ENCODE data around the gene PHACTR1. TPM values are rescaled to one million over a fixed set of nuclear protein-coding genes. Genes with fewer than 3 reads are reported as not detected.

PHACTR1 gene
- polyA plus RNA-seq, 3 donors, result 6.1 to 26.9 (median 7.6) TPM

GRCh38 chr6:13260831-13261230 is 544.3 kb downstream of the PHACTR1 start:
- H3K4me2 ChIP-seq (replicated peaks; ENCODE audit: extremely low read depth, low read length, poor library complexity, severe bottlenecking), result peak overlapping the region; percentile 70
- H3K36me3 ChIP-seq (replicated peaks in 1 of 2; ENCODE audit: control insufficient read depth in 1 of 2, insufficient read depth in 2 of 2, low read length in 2 of 2), result no peaks in the 10 kb centered on the region
- H3K27me3 ChIP-seq (ENCODE audit: control insufficient read depth in 2 of 2, insufficient read depth in 2 of 2, low read length in 2 of 2), result no peaks in the 10 kb centered on the region
- no peak overlapping the region for H2AFZ ChIP-seq (ENCODE audit: insufficient read depth, low read depth, low read length, poor library complexity, severe bottlenecking)
- H3K4me1 ChIP-seq (ENCODE audit: control insufficient read depth in 1 of 2, insufficient read depth in 2 of 2, low read length in 2 of 2), result peaks cover 64 to 70% of the 10 kb centered on the region in 2 donors
- no peaks in the 10 kb centered on the region for H3K9me3 ChIP-seq (replicated peaks in 1 of 2; ENCODE audit: control insufficient read depth in 1 of 2, insufficient read depth in 1 of 2, low read length in 2 of 2)
- no peak for TF ChIP-seq CTCF (IDR thresholded peaks at IDR 0.05)
- Mint-ChIP-seq H3K4me3 (peak overlapping the region; percentile 25 to 74), H3K27ac (peak overlapping the region; percentile 85 to 94 (median 88)), H3K9me3 (peaks cover 0 to 4% (median 0%) of the 10 kb centered on the region in 7 donors), H3K36me3 (peaks cover 0 to 4% of the 10 kb centered on the region in 2 donors), H3K27me3 (ENCODE audit: low read depth in 3 of 3) (peaks cover 0 to 2% (median 0%) of the 10 kb centered on the region in 3 donors), H3K4me1 (peaks cover 65% of the 10 kb centered on the region)
- no peak for DNase-seq
- peak overlapping the region in 1 of 3 experiments; percentile 63 for H3K4me3 ChIP-seq (replicated peaks in 1 of 3; ENCODE audit: low read depth in 2 of 3, low read length in 3 of 3)
- peak overlapping the region; percentile 41 to 79 for H3K27ac ChIP-seq (ENCODE audit: low read depth in 1 of 2, low read length in 2 of 2)
- intact Hi-C loops (cut with micrococcal nuclease), result loop anchor here (5.0 kb wide), 2 partner anchors 34 to 41 kb away; no protein-coding TSS in a partner anchor
- no peak overlapping the region for H3K9ac ChIP-seq (ENCODE audit: insufficient read depth, low read length, poor library complexity, severe bottlenecking)
- H4K20me1 ChIP-seq (ENCODE audit: insufficient read depth, low read length), result no peaks in the 10 kb centered on the region
- WGBS (ENCODE audit: insufficient coverage), result 91% methylated on average over 3 of the region's 5 CpGs
- no peaks in the 10 kb centered on the region for H3K79me2 ChIP-seq (ENCODE audit: insufficient read depth, low read length)

- peaks cover 58% of the 10 kb centered on the region for H3K4me1 Mint-ChIP-seq
- H3K9me3 Mint-ChIP-seq, result peaks cover 0 to 4% (median 2%) of the 10 kb centered on the region in 7 donors
- peak overlapping the region; percentile 85 to 94 (median 88) for H3K27ac Mint-ChIP-seq
- H3K27ac ChIP-seq (ENCODE audit: low read depth in 1 of 2, low read length in 2 of 2), result peak overlapping the region; percentile 41 to 79
- H3K27me3 Mint-ChIP-seq (ENCODE audit: low read depth in 3 of 3), result no peaks in the 10 kb centered on the region
- no peak overlapping the region for H3K9ac ChIP-seq (ENCODE audit: insufficient read depth, low read length, poor library complexity, severe bottlenecking)
- H3K4me1 ChIP-seq (ENCODE audit: control insufficient read depth in 1 of 2, insufficient read depth in 2 of 2, low read length in 2 of 2), result peaks cover 57 to 63% of the 10 kb centered on the region in 2 donors
- H3K4me2 ChIP-seq (replicated peaks; ENCODE audit: extremely low read depth, low read length, poor library complexity, severe bottlenecking), result peak overlapping the region; percentile 70
- H2AFZ ChIP-seq (ENCODE audit: insufficient read depth, low read depth, low read length, poor library complexity, severe bottlenecking), result no peak overlapping the region
- no peaks in the 10 kb centered on the region for H3K9me3 ChIP-seq (replicated peaks in 1 of 2; ENCODE audit: control insufficient read depth in 1 of 2, insufficient read depth in 1 of 2, low read length in 2 of 2)
- H3K79me2 ChIP-seq (ENCODE audit: insufficient read depth, low read length), result no peaks in the 10 kb centered on the region
- TF ChIP-seq CTCF (IDR thresholded peaks at IDR 0.05), result no peak
- H3K36me3 Mint-ChIP-seq, result peaks cover 5 to 8% of the 10 kb centered on the region in 2 donors
- no peaks in the 10 kb centered on the region for H4K20me1 ChIP-seq (ENCODE audit: insufficient read depth, low read length)
- intact Hi-C loops (cut with micrococcal nuclease), result loop anchor here (5.0 kb wide), 2 partner anchors 34 to 41 kb away; no protein-coding TSS in a partner anchor
- no peaks in the 10 kb centered on the region for H3K36me3 ChIP-seq (replicated peaks in 1 of 2; ENCODE audit: control insufficient read depth in 1 of 2, insufficient read depth in 2 of 2, low read length in 2 of 2)
- DNase-seq, result peak; percentile 72 to 86 (median 78)
- H3K27me3 ChIP-seq (ENCODE audit: control insufficient read depth in 2 of 2, insufficient read depth in 2 of 2, low read length in 2 of 2), result no peaks in the 10 kb centered on the region
- H3K4me3 Mint-ChIP-seq, result peak overlapping the region; percentile 48 to 74
- WGBS (ENCODE audit: insufficient coverage), result 0% methylated on average over 1 of the region's 1 CpG
- H3K4me3 ChIP-seq (replicated peaks in 1 of 3; ENCODE audit: low read depth in 2 of 3, low read length in 3 of 3), result peak overlapping the region in 2 of 3 experiments; percentile 11 to 63
Observed at GRCh38 chr6:13261464-13261994, 545.0 kb downstream of the PHACTR1 start.

Data from CD14-positive monocyte (primary cell).